ENCODE measurements around the gene PCSK9. TPM values are rescaled to one million over a fixed set of nuclear protein-coding genes. Genes with fewer than 3 reads are reported as not detected.

PCSK9 gene
- total RNA-seq, 1 experiment from 2014 or later: not detected

GRCh38 chr1:55061000-55061705 is 21.8 kb downstream of the PCSK9 start:
- H3K4me3 Mint-ChIP-seq (ENCODE audit: unreplicated experiment): no peak overlapping the region
- ChIA-PET POLR2A (no interaction called here), CTCF (interaction anchor here (0.5 to 1.7 kb wide), 5 partner anchors 14 to 481 kb away, joined by 3 to 5 read pairs (median 5); no protein-coding TSS in a partner anchor)
- no peak overlapping the region for H3K27ac Mint-ChIP-seq (ENCODE audit: low read depth, unreplicated experiment)
- H3K27me3 Mint-ChIP-seq (ENCODE audit: insufficient read depth, unreplicated experiment): no peaks in the 10 kb centered on the region
- TF ChIP-seq CTCF (IDR thresholded peaks at IDR 0.05; ENCODE audit: unreplicated experiment): no peak
- BruUV-seq (replicated peaks): no TSS peak
- peaks cover 13% of the 10 kb centered on the region for H3K36me3 Mint-ChIP-seq (ENCODE audit: insufficient read depth, unreplicated experiment)
- peaks cover 13% of the 10 kb centered on the region for H3K4me1 Mint-ChIP-seq (ENCODE audit: insufficient read depth, unreplicated experiment)
- H3K9me3 Mint-ChIP-seq (ENCODE audit: unreplicated experiment): no peaks in the 10 kb centered on the region
- no peak for DNase-seq (ENCODE audit: unreplicated experiment)
- intact Hi-C loops (cut with micrococcal nuclease): no loop called here

GRCh38 chr1:55061706-55062321 is 22.5 kb downstream of the PCSK9 start:
- Mint-ChIP-seq H3K36me3 (ENCODE audit: insufficient read depth, unreplicated experiment) (peaks cover 16% of the 10 kb centered on the region), H3K27me3 (ENCODE audit: insufficient read depth, unreplicated experiment) (no peaks in the 10 kb centered on the region), H3K4me3 (ENCODE audit: unreplicated experiment) (no peak overlapping the region), H3K27ac (ENCODE audit: low read depth, unreplicated experiment) (no peak overlapping the region), H3K9me3 (ENCODE audit: unreplicated experiment) (no peaks in the 10 kb centered on the region), H3K4me1 (ENCODE audit: insufficient read depth, unreplicated experiment) (peaks cover 13% of the 10 kb centered on the region)
- POLR2A ChIA-PET: no interaction called here
- CTCF ChIA-PET: interaction anchor here (1.3 kb wide), 2 partner anchors 10 to 40 kb away, joined by 5 to 6 read pairs; no protein-coding TSS in a partner anchor
- no TSS peak for BruUV-seq (replicated peaks)
- intact Hi-C loops (cut with micrococcal nuclease): no loop called here
- DNase-seq (ENCODE audit: unreplicated experiment): no peak
- no peak for TF ChIP-seq CTCF (IDR thresholded peaks at IDR 0.05; ENCODE audit: unreplicated experiment)

- CTCF ChIA-PET: interaction anchor here (1.3 kb wide), 2 partner anchors 8 to 14 kb away, joined by 3 to 6 read pairs; no protein-coding TSS in a partner anchor
- H3K4me3 Mint-ChIP-seq (ENCODE audit: unreplicated experiment): no peak overlapping the region
- BruUV-seq (replicated peaks): no TSS peak
- H3K27ac Mint-ChIP-seq (ENCODE audit: low read depth, unreplicated experiment): no peak overlapping the region
- TF ChIP-seq CTCF (IDR thresholded peaks at IDR 0.05; ENCODE audit: unreplicated experiment): no peak
- no peaks in the 10 kb centered on the region for H3K27me3 Mint-ChIP-seq (ENCODE audit: insufficient read depth, unreplicated experiment)
- H3K36me3 Mint-ChIP-seq (ENCODE audit: insufficient read depth, unreplicated experiment): peaks cover 27% of the 10 kb centered on the region
- no peaks in the 10 kb centered on the region for H3K9me3 Mint-ChIP-seq (ENCODE audit: unreplicated experiment)
- no peak for DNase-seq (ENCODE audit: unreplicated experiment)
- intact Hi-C loops (cut with micrococcal nuclease): no loop called here
- POLR2A ChIA-PET: no interaction called here
- H3K4me1 Mint-ChIP-seq (ENCODE audit: insufficient read depth, unreplicated experiment): peaks cover 13% of the 10 kb centered on the region
Observed at GRCh38 chr1:55062801-55063576, 23.6 kb downstream of the PCSK9 start.

- CTCF ChIA-PET: interaction anchor here (0.8 to 1.3 kb wide), 2 partner anchors 10 to 14 kb away, joined by 3 read pairs; no protein-coding TSS in a partner anchor
- intact Hi-C loops (cut with micrococcal nuclease): no loop called here
Observed at GRCh38 chr1:55063577-55063942, 24.2 kb downstream of the PCSK9 start.

More at GRCh38 chr1:55063577-55063942, 24.2 kb downstream of the PCSK9 start:
- Mint-ChIP-seq H3K4me1 (ENCODE audit: insufficient read depth, unreplicated experiment) (peaks cover 13% of the 10 kb centered on the region), H3K36me3 (ENCODE audit: insufficient read depth, unreplicated experiment) (peaks cover 33% of the 10 kb centered on the region), H3K9me3 (ENCODE audit: unreplicated experiment) (no peaks in the 10 kb centered on the region), H3K27ac (ENCODE audit: low read depth, unreplicated experiment) (no peak overlapping the region), H3K4me3 (ENCODE audit: unreplicated experiment) (no peak overlapping the region), H3K27me3 (ENCODE audit: insufficient read depth, unreplicated experiment) (no peaks in the 10 kb centered on the region)
- POLR2A ChIA-PET: no interaction called here
- no peak for TF ChIP-seq CTCF (IDR thresholded peaks at IDR 0.05; ENCODE audit: unreplicated experiment)
- no peak for DNase-seq (ENCODE audit: unreplicated experiment)
- no TSS peak for BruUV-seq (replicated peaks)

Measured in MCF 10A (cell line).